ENCODE data around the gene APBB2.

Gene APBB2

GRCh38 chr4:41102414-41103092 lies 111.8 kb downstream of the APBB2 start:
- WGBS, 2 experiments (ENCODE audit: insufficient coverage in 2 of 2): 86 to 92% methylated on average over 5 to 7 of the region's 9 CpGs

GRCh38 chr4:41098093-41099048 lies 116.0 kb downstream of the APBB2 start:
- Histone ChIP-seq H3K4me1 (ENCODE audit: control insufficient read depth, insufficient read depth, low read length, poor library complexity, severe bottlenecking) (peaks cover 6% of the 10 kb centered on the region), H3K36me3 (ENCODE audit: control insufficient read depth, insufficient read depth, low read length) (no peaks in the 10 kb centered on the region), H3K27ac (ENCODE audit: low read depth, low read length, severe bottlenecking) (no peak overlapping the region), H3K9me3 (ENCODE audit: control insufficient read depth, low read length) (no peaks in the 10 kb centered on the region), H3K4me3 (ENCODE audit: extremely low read depth, insufficient read depth, low read length, poor library complexity, severe bottlenecking) (no peak overlapping the region)
- 81 to 84% methylated on average over 3 to 4 of the region's 5 CpGs for WGBS, 2 experiments (ENCODE audit: insufficient coverage in 2 of 2)

More at GRCh38 chr4:41102414-41103092, 111.8 kb downstream of the APBB2 start:
- Histone ChIP-seq H3K4me1 (ENCODE audit: control insufficient read depth, insufficient read depth, low read length, poor library complexity, severe bottlenecking) (peaks cover 4% of the 10 kb centered on the region), H3K27ac (ENCODE audit: low read depth, low read length, severe bottlenecking) (no peak overlapping the region), H3K36me3 (ENCODE audit: control insufficient read depth, insufficient read depth, low read length) (no peaks in the 10 kb centered on the region), H3K4me3 (ENCODE audit: extremely low read depth, insufficient read depth, low read length, poor library complexity, severe bottlenecking) (no peak overlapping the region), H3K9me3 (ENCODE audit: control insufficient read depth, low read length) (peaks cover 3% of the 10 kb centered on the region)

GRCh38 chr4:41095973-41096372 lies 118.4 kb downstream of the APBB2 start:
- Histone ChIP-seq H3K4me1 (ENCODE audit: control insufficient read depth, insufficient read depth, low read length, poor library complexity, severe bottlenecking) (peaks cover 6% of the 10 kb centered on the region), H3K9me3 (ENCODE audit: control insufficient read depth, low read length) (no peaks in the 10 kb centered on the region), H3K36me3 (ENCODE audit: control insufficient read depth, insufficient read depth, low read length) (no peaks in the 10 kb centered on the region), H3K27ac (ENCODE audit: low read depth, low read length, severe bottlenecking) (no peak overlapping the region), H3K4me3 (ENCODE audit: extremely low read depth, insufficient read depth, low read length, poor library complexity, severe bottlenecking) (no peak overlapping the region)
- 89 to 90% methylated on average over 1 to 3 of the region's 4 CpGs for WGBS, 2 experiments (ENCODE audit: insufficient coverage in 2 of 2)

- WGBS, 2 experiments (ENCODE audit: insufficient coverage in 2 of 2): 75 to 100% methylated on average over 1 of the region's 2 CpGs
- Histone ChIP-seq H3K4me1 (ENCODE audit: control insufficient read depth, insufficient read depth, low read length, poor library complexity, severe bottlenecking) (peaks cover 6% of the 10 kb centered on the region), H3K4me3 (ENCODE audit: extremely low read depth, insufficient read depth, low read length, poor library complexity, severe bottlenecking) (no peak overlapping the region), H3K36me3 (ENCODE audit: control insufficient read depth, insufficient read depth, low read length) (no peaks in the 10 kb centered on the region), H3K9me3 (ENCODE audit: control insufficient read depth, low read length) (no peaks in the 10 kb centered on the region), H3K27ac (ENCODE audit: low read depth, low read length, severe bottlenecking) (no peak overlapping the region)
Measured at GRCh38 chr4:41095192-41095872, 119.0 kb downstream of the APBB2 start.

- H3K4me3 ChIP-seq (ENCODE audit: extremely low read depth, insufficient read depth, low read length, poor library complexity, severe bottlenecking): no peak overlapping the region
- 78 to 100% methylated on average over 2 to 3 of the region's 3 CpGs for WGBS, 2 experiments (ENCODE audit: insufficient coverage in 2 of 2)
- H3K4me1 ChIP-seq (ENCODE audit: control insufficient read depth, insufficient read depth, low read length, poor library complexity, severe bottlenecking): peaks cover 6% of the 10 kb centered on the region
- H3K9me3 ChIP-seq (ENCODE audit: control insufficient read depth, low read length): no peaks in the 10 kb centered on the region
- no peak overlapping the region for H3K27ac ChIP-seq (ENCODE audit: low read depth, low read length, severe bottlenecking)
- no peaks in the 10 kb centered on the region for H3K36me3 ChIP-seq (ENCODE audit: control insufficient read depth, insufficient read depth, low read length)
Measured at GRCh38 chr4:41092128-41092527, 122.2 kb downstream of the APBB2 start.

GRCh38 chr4:41081847-41082246 lies 132.5 kb downstream of the APBB2 start:
- Histone ChIP-seq H3K36me3 (ENCODE audit: control insufficient read depth, insufficient read depth, low read length) (no peaks in the 10 kb centered on the region), H3K4me3 (ENCODE audit: extremely low read depth, insufficient read depth, low read length, poor library complexity, severe bottlenecking) (no peak overlapping the region), H3K27ac (ENCODE audit: low read depth, low read length, severe bottlenecking) (no peak overlapping the region), H3K9me3 (ENCODE audit: control insufficient read depth, low read length) (peaks cover 6% of the 10 kb centered on the region), H3K4me1 (ENCODE audit: control insufficient read depth, insufficient read depth, low read length, poor library complexity, severe bottlenecking) (no peaks in the 10 kb centered on the region)
- 100% methylated on average over 2 of the region's 5 CpGs for WGBS, 2 experiments (ENCODE audit: insufficient coverage in 2 of 2)

GRCh38 chr4:41080976-41081375 lies 133.4 kb downstream of the APBB2 start:
- 82 to 95% methylated on average over 3 of the region's 4 CpGs for WGBS, 2 experiments (ENCODE audit: insufficient coverage in 2 of 2)
- H3K9me3 ChIP-seq (ENCODE audit: control insufficient read depth, low read length): peaks cover under 1% of the 10 kb centered on the region
- H3K4me3 ChIP-seq (ENCODE audit: extremely low read depth, insufficient read depth, low read length, poor library complexity, severe bottlenecking): no peak overlapping the region
- no peaks in the 10 kb centered on the region for H3K4me1 ChIP-seq (ENCODE audit: control insufficient read depth, insufficient read depth, low read length, poor library complexity, severe bottlenecking)
- no peak overlapping the region for H3K27ac ChIP-seq (ENCODE audit: low read depth, low read length, severe bottlenecking)
- no peaks in the 10 kb centered on the region for H3K36me3 ChIP-seq (ENCODE audit: control insufficient read depth, insufficient read depth, low read length)

- no peak overlapping the region for H3K27ac ChIP-seq (ENCODE audit: low read depth, low read length, severe bottlenecking)
Measured at GRCh38 chr4:41079881-41080560, 134.3 kb downstream of the APBB2 start.

GRCh38 chr4:41077628-41078027 lies 136.7 kb downstream of the APBB2 start:
- Histone ChIP-seq H3K4me1 (ENCODE audit: control insufficient read depth, insufficient read depth, low read length, poor library complexity, severe bottlenecking) (peaks cover 2% of the 10 kb centered on the region), H3K27ac (ENCODE audit: low read depth, low read length, severe bottlenecking) (no peak overlapping the region), H3K36me3 (ENCODE audit: control insufficient read depth, insufficient read depth, low read length) (no peaks in the 10 kb centered on the region), H3K4me3 (ENCODE audit: extremely low read depth, insufficient read depth, low read length, poor library complexity, severe bottlenecking) (no peak overlapping the region), H3K9me3 (ENCODE audit: control insufficient read depth, low read length) (no peaks in the 10 kb centered on the region)
- 75 to 100% methylated on average over 1 of the region's 1 CpG for WGBS, 2 experiments (ENCODE audit: insufficient coverage in 2 of 2)

More at GRCh38 chr4:41079881-41080560, 134.3 kb downstream of the APBB2 start:
- 69 to 77% methylated on average over 4 to 5 of the region's 6 CpGs for WGBS, 2 experiments (ENCODE audit: insufficient coverage in 2 of 2)
- Histone ChIP-seq H3K4me3 (ENCODE audit: extremely low read depth, insufficient read depth, low read length, poor library complexity, severe bottlenecking) (no peak overlapping the region), H3K36me3 (ENCODE audit: control insufficient read depth, insufficient read depth, low read length) (no peaks in the 10 kb centered on the region), H3K9me3 (ENCODE audit: control insufficient read depth, low read length) (no peaks in the 10 kb centered on the region), H3K4me1 (ENCODE audit: control insufficient read depth, insufficient read depth, low read length, poor library complexity, severe bottlenecking) (no peaks in the 10 kb centered on the region)

- peaks cover 8% of the 10 kb centered on the region for H3K4me1 ChIP-seq (ENCODE audit: control insufficient read depth, insufficient read depth, low read length, poor library complexity, severe bottlenecking)
- H3K4me3 ChIP-seq (ENCODE audit: extremely low read depth, insufficient read depth, low read length, poor library complexity, severe bottlenecking): no peak overlapping the region
- H3K36me3 ChIP-seq (ENCODE audit: control insufficient read depth, insufficient read depth, low read length): no peaks in the 10 kb centered on the region
- H3K9me3 ChIP-seq (ENCODE audit: control insufficient read depth, low read length): no peaks in the 10 kb centered on the region
- WGBS, 2 experiments (ENCODE audit: insufficient coverage in 2 of 2): 100% methylated on average over 1 of the region's 1 CpG
- no peak overlapping the region for H3K27ac ChIP-seq (ENCODE audit: low read depth, low read length, severe bottlenecking)
Measured at GRCh38 chr4:41076481-41076880, 137.9 kb downstream of the APBB2 start.

Data from mesodermal cell (in vitro differentiated cells).